PFSK-1 (cell line): ENCODE data around the gene CTNNA1.

ENCODE experiments used
- FOXP2 ChIP-seq: optimal IDR thresholded peaks from 2 replicates; pipeline ENCODE3; 2011; ENCODE audit warnings: borderline replicate concordance, control low read depth, inconsistent platforms; ENCODE audit not compliant: insufficient read depth; ENCODE audit errors: extremely low read length, extremely low read depth
- POLR2AphosphoS5 ChIP-seq: IDR thresholded peaks from 2 replicates; pipeline ENCODE4 v1.6.1; 2012; ENCODE audit warnings: low read depth, mild to moderate bottlenecking, control low read depth, low read length, moderate library complexity
- SIN3A ChIP-seq: IDR thresholded peaks from 2 replicates; pipeline ENCODE4 v1.6.1; 2012; ENCODE audit warnings: mild to moderate bottlenecking, low read length, moderate library complexity, borderline replicate concordance; ENCODE audit not compliant: insufficient read depth
- TAF1 ChIP-seq: IDR thresholded peaks from 2 replicates; pipeline ENCODE4 v1.6.1; 2012; ENCODE audit warnings: low read length, control low read depth, borderline replicate concordance; ENCODE audit not compliant: insufficient read depth
- TF ChIP-seq, protein P1 (sequence below), 2 experiments: IDR thresholded peaks; 2 replicates each; pipeline versions ENCODE4 v1.6.1 to v1.8.0; 2011 to 2012; ENCODE audit warnings: low read depth in 2 of 2, low read length in 2 of 2, control low read depth in 1 of 2, inconsistent platforms in 1 of 2, mild to moderate bottlenecking in 1 of 2, moderate library complexity in 1 of 2; ENCODE audit not compliant: insufficient read depth in 1 of 2

CTNNA1 gene

DNA sequence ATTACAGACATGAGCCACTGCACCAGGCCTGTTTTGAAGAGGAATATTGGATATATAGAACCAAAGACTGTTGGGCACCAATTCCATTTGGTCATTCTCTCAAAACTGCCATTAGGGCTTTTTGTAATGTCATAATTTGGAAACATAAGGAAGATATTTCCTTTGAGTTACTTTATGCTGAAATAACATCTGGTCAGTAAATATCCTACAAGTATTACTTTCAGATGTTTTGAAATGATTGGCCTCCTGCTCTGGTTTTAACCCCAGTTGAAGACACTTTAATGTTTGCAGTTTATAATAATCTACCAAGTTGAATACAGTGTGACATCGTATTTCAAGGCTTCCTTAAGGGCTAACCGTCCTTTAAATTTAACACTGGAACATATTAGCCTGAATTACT lies 88.3 kb downstream of the CTNNA1 start:
- TF ChIP-seq SIN3A: no peak
- no peak for TF ChIP-seq POLR2AphosphoS5
- no peak for TF ChIP-seq FOXP2
- TF ChIP-seq, protein P1, sequence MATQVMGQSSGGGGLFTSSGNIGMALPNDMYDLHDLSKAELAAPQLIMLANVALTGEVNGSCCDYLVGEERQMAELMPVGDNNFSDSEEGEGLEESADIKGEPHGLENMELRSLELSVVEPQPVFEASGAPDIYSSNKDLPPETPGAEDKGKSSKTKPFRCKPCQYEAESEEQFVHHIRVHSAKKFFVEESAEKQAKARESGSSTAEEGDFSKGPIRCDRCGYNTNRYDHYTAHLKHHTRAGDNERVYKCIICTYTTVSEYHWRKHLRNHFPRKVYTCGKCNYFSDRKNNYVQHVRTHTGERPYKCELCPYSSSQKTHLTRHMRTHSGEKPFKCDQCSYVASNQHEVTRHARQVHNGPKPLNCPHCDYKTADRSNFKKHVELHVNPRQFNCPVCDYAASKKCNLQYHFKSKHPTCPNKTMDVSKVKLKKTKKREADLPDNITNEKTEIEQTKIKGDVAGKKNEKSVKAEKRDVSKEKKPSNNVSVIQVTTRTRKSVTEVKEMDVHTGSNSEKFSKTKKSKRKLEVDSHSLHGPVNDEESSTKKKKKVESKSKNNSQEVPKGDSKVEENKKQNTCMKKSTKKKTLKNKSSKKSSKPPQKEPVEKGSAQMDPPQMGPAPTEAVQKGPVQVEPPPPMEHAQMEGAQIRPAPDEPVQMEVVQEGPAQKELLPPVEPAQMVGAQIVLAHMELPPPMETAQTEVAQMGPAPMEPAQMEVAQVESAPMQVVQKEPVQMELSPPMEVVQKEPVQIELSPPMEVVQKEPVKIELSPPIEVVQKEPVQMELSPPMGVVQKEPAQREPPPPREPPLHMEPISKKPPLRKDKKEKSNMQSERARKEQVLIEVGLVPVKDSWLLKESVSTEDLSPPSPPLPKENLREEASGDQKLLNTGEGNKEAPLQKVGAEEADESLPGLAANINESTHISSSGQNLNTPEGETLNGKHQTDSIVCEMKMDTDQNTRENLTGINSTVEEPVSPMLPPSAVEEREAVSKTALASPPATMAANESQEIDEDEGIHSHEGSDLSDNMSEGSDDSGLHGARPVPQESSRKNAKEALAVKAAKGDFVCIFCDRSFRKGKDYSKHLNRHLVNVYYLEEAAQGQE (IDR thresholded peaks at IDR 0.05; ENCODE audit: insufficient read depth in 1 of 2, low read depth in 2 of 2, low read length in 2 of 2): no peak
- TF ChIP-seq TAF1: no peak

DNA sequence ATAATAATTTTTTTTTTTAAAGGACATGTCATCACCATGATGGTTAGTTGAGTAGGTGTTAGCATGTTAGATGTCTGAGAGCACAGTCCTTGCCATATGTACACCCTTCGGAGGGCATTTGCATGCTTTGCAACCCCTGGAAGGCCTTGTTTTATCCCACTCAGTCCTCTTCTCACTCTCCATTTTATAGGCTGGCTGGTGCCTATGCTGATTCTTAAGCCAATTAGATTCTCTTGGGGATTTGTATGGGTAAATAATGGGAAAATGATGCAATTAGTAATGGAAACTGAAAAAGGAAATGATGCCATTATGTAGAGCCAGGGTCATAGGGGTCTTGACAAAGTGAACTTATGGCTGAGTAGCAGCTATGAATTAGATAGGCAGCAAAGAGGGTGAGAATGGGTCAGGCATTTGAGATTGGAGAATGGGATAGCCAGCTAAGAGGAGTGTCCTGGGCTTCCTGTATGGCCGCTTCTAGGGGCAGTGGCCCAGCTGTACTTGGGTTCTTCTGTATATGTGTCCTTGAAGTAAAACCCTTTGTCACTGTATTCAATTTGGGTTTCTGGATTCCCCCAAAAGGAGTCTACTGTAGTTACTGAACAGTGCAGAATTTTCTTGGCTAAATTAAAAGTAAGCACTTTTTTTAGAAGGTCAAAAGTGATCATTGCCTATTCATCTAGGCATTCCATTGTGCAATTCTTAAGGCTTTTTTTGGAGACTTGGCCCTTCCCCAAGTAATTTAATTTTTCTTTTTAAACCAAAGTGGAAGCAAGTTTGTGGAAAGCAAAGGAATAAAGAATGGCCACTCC lies 90.3 kb downstream of the CTNNA1 start:
- TF ChIP-seq FOXP2: no peak
- TF ChIP-seq SIN3A: no peak
- TF ChIP-seq TAF1: no peak
- TF ChIP-seq, protein P1 (IDR thresholded peaks at IDR 0.05; ENCODE audit: insufficient read depth in 1 of 2, low read depth in 2 of 2, low read length in 2 of 2): no peak
- no peak for TF ChIP-seq POLR2AphosphoS5

DNA sequence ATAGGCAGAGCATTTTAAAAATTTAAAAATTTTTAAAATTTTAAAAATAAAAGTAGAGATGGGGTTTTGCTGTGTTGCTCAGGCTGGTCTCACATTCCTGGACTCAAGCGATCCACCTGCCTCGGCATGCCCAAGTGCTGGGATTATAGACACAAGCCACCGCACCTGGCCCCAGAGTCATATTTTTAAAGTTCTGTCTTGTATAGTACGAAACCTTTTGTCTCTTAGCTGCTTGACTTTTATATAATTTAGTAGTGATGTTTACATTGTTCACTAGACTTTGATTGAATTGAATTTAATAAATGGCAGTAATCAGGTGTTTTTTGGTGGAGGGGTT lies 90.9 kb downstream of the CTNNA1 start:
- TF ChIP-seq TAF1 (no peak), FOXP2 (no peak), POLR2AphosphoS5 (no peak), SIN3A (no peak)
- TF ChIP-seq, protein P1 (IDR thresholded peaks at IDR 0.05; ENCODE audit: insufficient read depth in 1 of 2, low read depth in 2 of 2, low read length in 2 of 2): no peak

DNA sequence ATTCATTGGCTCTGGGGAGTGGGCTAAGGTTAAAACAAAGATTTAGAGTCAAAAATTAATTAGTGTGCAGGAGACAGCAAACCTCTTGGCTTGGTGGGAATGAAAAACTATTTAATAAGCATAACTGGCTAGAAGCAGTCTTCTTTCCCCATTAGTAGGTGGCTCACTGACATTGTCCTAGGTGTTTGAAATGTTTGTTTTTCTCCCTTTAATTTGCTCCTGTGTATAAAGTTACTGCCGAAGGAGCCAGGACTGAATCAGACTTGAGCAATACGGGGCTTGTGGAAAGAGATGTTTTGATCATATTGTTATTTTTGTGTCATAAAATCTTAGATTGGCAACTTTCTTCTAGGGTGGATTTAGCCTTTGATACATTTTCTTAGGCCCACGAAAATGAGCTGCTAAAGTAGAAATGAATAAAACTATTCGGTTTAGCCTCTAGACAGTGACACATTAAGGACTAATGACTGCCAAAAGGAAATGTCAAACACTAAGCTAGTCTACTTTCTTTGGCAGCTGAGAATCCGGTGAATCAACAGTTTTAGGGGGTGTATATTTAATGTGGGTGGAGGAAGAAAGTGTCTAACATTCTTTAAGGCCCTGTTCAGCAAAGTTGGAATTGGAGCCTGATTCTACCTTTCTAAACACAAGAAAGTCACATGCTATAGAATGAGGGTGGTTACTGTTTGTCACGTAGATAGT lies 91.7 kb downstream of the CTNNA1 start:
- TF ChIP-seq, protein P1 (IDR thresholded peaks at IDR 0.05; ENCODE audit: insufficient read depth in 1 of 2, low read depth in 2 of 2, low read length in 2 of 2): no peak
- no peak for TF ChIP-seq TAF1
- TF ChIP-seq FOXP2: no peak
- no peak for TF ChIP-seq POLR2AphosphoS5
- TF ChIP-seq SIN3A: no peak
